Right renal pelvis (tissue), 4 donors: ENCODE results near the gene CDPF1. TPM values are rescaled to one million over a fixed set of nuclear protein-coding genes. Genes with fewer than 3 reads are reported as not detected.

Experiments
- DNase-seq, 4 donors: peaks; one replicate each; pipeline ENCODE4 v3.0.0-alpha.2; 2013; ENCODE audit warnings: low read depth in 4 of 4, low spot score in 3 of 4, missing footprints in 1 of 4
- polyA plus RNA-seq, 4 donors: library from polyadenylated mRNA; unstranded; fragments of 120-200 nt; gene quantifications; one replicate each; pipeline ENCODE4 v1.2.1, GENCODE V29; 2013; ENCODE audit not compliant: insufficient read length in 4 of 4

The CDPF1 gene
- polyA plus RNA-seq, 4 donors = 11.2 to 14.9 (median 13.9) TPM

DNA sequence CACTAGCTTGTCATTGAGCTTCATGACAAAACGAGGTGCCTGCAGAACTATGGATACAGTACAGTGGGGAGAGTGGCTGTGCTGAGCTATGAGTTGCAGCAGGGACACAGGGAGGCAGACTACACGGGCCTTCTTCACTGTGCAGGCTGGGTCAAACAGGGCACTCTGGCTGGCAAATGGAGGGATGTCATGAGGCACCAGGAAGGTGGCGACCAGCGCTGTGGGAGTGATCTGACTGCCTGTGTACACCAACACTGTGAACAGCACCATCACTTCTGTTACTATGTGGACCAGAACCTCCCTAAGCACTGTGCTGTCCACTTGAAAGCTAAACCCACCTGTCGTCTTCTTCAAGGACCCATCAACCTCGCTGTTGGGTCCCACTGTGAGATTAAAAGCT lies 9.9 kb upstream of the CDPF1 start:
- no peak for DNase-seq

DNA sequence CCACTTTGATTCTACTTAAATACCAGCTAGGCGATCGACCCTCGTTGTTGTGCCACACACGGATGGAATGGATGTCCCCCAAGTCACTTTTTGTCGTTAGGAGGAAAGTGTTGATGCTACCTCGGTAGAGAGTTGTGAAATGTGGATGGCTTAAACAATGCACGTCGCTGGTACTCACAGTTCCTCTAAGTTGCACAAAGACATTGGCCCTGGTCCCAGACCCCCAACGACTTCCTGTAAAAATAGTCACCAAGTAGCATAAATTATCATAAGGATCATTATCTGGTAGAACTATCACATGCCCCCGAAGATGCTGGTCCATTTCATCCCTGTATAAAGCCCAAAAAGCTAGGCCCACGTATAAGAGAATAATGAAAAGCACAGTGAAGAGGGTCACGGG lies 9.3 kb upstream of the CDPF1 start:
- DNase-seq = no peak

DNA sequence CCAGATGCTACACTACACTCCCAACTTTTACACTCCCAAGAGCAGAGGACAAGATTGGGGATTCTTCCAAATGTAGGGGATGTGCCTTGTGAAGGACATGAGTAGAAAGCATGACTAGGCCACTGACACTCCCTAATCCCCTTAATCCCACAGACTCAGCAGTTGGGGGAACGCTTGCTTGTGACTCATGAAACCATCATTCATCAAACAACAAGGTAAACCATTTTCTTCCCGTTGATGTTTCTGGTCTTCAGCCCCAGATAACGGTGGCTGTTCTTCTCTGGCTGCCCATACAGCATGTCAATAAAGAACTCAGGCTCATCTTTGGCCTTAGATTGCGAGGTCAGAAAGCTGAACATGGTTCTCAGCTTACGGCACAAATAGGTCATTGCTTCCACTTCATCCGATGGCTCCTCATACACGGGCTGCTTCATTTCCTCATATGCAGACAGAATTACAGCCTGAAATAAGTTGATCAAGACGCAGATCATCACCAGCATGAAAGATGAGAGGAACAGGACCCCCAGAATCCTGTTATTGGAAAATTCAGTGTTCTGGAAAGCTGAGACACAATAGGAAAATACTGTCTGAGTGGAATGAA lies 6.4 kb upstream of the CDPF1 start:
- no peak for DNase-seq

DNA sequence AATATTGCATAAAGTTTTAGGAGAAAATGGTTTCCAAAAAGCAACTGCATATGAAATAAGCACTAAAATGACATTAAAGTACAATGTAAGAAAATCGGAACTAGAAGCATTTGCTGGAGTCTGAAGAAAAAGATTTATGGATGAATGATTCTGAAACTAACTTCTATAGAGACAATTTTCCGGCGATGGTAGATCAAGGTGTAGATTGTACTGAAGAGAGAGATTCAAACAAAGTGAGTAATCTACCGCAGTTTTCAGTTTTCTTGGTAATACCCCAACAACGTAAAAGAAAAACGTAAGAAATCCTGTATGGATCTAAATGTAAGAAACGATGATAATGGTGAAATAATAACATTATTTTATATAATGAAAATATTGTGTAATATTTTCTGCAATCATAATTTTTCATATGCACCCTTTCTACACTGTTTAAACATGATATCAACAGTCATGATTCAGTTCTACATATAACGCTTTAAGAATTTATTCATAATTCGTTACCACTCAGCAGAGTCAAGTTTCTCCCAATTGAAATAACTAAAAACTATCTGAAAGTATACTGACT lies 1.8 kb upstream of the CDPF1 start:
- no peak for DNase-seq

DNA sequence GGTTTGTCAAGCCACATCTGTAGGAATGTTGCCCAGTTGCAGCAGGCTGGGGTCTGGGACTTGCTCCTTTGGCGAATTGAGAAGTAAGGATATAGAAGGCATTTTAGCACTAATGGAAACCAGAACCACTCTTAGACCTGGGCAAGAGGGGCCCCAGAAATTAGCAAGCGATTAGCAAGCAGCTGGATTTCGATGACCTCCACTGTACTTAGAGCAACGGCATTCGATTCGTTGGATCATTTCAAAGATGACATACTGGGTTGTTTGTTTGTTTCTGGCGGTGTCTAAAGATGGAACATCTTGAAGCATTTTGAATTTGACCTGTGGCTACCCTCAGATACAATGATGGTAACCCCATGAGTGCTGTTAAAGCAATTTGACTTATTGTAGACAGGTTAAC lies 1.2 kb upstream of the CDPF1 start:
- no peak for DNase-seq

DNA sequence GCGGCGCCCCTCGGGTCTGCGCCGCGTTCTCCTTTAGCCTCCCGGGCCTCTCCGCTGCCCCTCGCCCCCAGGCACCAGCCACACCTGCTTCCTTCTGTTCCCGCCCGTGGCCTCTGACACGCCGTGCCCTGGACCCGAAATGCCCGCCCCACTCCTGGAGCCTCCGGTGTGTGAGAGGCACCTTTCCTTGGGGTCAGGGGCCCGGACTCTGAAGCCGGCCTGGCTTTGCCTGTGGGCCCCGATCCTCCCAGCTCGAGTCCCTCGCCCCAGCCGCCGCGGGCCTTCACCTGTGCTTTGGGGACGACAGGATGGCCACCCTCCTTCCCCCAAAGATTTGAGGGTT lies 661 bp upstream of the CDPF1 start:
- DNase-seq = no peak

DNA sequence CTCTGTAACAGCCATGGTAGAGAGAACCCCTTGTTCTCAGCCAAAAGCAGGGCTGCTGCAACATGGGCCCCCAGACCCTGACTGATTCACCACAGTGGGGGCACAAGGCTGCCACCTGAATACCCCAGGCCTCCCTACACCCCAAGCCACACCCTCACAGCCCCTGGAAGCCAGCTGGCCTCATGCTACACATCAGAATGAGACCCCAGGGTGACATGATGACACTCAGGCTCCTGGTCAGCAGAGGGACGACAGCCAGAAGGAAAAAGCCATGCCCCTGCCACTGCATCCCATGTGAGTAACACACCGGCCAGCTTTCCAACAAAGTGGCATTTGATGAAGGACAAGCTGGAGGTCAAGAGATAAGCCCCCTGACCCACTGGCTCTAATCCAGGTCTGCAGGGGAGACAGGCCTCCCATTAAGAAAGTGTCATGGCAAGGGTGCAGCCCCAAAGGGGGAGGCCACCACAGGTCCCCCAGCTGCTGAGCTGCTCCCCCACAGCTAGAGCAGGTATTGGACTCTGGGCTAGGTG lies 2.6 kb downstream of the CDPF1 start:
- no peak for DNase-seq

DNA sequence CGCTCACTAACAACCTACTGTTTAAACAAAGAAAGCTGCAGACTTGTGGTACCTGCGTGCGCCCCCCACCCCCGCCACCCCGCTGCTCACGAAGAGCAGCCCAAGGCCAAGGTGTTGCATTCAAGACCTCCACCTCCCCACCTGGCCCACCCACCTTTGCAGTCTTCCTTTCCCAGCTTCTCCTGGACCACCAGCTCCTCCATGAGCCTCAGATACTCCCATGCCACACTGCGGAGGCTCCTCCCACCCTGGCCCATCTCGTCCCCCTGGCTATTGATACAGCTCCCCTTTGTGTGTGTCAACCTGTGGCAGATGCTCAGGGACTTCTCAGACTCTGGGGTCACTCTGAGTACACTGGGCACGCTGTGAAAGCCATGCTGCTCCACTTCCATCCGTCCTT lies 3.9 kb downstream of the CDPF1 start:
- no peak for DNase-seq

DNA sequence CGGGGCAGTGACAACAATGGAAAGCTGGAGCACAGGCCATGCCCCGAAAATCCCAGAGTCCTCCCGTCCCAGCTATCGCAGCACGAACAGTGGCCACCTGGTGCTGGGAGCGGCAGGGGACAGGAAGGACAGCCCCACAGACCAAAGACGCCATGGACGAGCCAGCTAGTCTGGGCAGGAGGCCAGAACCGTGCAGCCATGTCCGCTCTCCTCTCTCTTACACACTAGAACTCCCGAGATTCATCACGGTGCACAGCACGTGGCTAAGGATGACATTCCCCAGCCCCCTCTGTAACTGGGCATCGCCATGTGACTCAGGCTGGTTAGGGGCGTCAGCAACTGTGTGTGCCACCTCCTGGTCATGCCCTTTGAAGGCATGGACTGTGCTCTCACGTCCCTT lies 4.6 kb downstream of the CDPF1 start:
- DNase-seq = no peak

DNA sequence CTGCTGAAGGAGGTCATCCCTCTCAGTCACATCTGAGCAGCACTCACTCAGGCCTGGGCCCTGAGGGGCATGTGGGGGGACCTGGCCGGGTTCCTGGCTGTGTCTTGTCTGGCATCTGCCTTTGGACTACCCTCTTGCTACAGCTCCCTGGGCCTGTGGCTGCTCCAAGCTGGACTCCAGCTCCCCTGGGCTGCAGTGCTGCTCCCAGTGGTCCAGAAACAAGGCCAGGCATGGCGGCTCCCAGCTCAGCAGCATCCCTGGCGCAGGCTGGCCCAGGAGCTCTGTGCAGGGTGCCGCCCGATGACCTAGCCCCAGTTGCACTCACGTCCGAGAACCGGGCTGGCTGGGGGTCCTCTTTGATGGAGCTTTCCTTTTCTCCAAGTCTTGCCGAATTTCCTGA lies 5.3 kb downstream of the CDPF1 start:
- no peak for DNase-seq

DNA sequence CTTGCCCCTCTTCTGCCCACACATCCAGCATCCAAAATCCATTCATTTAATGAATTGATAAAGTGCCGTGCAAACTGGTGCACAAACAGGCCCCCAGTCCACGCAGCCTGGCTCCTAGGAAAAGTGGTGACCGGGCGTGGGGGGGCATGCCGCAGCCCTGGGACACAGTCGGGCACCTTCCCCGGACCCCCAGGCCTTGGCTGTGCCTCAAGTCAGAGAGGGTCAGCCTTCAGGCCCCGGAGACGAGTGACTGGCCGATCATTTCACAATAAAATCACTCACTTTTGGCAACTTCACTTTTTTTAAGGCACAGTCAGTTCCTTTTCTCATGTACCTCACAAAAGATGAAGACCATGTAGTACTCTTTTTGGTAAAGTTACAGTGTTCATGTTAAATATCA lies 8.0 kb downstream of the CDPF1 start:
- DNase-seq = no peak

DNA sequence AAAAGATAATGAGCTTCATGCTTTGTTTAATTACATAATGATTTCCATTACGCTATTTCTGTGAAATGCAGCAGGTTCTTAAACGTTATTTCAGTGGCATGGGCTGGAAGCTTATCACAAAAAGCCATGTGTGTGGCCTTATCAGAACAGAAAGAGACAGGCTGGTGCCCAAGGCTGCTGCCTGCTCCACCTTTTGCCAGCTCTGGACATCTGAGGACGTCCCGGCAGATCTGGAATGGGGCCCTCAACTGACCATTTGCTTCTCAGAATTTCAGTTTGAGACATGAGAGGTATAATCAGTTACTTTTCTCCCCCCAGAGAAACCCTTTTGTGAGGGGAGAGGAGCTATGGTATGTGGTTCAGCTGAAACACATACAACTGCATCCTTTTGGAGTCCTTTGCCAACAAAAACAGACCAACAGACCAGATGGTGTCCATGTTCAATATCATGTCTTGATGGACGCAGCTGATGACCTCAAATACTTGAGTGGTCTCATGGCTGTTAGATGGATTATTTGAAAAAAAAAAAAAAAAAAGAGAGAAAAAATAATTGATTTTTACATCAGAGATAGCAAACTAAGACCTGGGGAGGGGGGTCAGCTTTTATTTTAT lies 8.6 kb downstream of the CDPF1 start:
- no peak for DNase-seq

DNA sequence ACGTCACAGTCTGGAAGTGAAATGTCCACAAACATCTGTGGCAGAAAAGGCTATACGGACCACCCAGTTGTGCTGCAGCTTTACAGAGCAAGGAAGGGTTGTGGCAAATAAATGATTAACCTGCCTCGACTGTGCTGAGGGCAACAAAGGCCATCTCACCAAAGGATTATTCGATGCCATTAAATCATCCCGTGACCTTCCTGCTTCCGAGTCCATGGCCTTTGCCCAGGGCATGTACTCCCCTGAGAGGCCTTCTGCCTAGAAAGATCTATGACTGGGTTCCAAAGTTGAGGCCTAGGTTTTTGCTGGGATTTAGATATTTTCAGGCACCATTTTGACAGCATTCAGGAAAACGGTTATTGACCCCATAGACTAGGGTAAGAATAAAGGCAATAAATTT lies 9.2 kb downstream of the CDPF1 start:
- no peak for DNase-seq

DNA sequence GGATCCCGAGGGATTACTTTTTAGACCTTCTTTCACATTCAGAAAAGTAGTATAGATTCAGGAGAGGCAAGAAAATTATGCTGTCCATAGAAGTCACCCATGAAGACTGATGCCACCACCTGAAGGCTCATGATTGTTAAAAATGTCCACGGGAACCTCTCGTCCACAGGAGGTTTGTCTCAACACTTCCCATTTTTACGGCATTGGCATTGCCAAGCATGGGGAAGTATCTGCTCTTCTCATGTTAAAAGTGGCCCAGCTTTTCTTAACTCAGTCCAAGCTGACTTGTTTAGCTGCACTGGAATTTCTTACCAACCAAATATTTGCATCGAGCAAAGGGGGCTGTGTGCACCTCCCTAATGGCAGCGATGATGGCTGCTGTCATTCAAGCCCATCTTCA lies 9.6 kb downstream of the CDPF1 start:
- no peak for DNase-seq

DNA sequence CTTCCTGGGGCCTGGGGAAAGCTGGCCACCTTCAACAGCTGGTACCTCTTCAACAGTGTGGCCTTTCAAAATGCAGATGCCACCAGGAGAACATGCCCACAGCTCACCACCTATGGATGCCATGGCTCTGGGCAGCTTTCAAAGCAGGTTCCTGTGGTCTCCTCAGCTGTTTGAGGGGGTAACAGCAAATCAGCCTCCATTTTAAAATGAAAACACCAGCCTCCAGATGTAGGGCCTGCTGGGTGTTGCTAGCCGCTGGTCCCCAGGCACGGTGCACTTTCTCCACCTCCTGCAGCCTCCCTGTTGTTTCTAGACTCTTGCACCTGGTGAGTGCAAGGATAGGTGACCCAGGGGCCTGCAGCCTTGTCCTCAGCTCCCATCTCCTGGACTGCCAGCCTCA lies 10.0 kb downstream of the CDPF1 start:
- DNase-seq = no peak

DNA sequence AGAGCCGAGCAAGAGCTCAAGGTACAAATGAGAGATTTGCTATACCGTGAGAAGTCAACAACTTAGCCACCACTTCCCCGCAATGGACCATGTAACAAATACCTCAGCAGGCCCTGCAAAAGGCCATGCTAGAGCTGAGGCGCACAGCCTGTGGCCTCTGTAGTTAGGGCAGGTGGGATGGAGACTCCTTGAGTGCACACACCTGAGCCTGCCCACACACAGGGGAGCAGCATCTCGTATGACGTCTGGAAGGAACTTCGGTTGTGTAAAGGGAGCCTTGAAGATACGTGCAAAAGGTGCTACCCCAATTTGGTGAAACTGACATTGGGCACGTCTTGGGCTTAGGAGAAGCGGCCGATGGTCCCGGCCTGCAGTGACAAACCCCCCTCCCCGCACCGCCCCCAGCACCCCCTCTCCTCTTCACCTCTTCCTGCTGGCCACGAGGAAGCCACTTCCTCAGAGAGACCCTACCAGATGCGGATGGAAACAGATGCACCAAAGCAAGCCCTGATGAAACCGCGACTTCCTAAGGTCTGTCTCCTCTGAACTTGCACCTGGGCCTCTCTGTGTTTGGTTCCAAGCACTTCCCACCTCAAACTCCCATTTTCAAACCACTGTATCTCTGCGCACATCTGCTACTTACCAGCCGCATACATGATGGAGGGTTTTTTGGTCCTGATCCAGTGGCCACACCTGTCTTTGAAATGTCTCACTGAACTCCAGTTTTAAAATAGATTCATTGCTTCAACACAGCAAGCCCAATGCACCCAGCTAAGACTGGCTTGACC lies 10.6 kb downstream of the CDPF1 start:
- DNase-seq = no peak

DNA sequence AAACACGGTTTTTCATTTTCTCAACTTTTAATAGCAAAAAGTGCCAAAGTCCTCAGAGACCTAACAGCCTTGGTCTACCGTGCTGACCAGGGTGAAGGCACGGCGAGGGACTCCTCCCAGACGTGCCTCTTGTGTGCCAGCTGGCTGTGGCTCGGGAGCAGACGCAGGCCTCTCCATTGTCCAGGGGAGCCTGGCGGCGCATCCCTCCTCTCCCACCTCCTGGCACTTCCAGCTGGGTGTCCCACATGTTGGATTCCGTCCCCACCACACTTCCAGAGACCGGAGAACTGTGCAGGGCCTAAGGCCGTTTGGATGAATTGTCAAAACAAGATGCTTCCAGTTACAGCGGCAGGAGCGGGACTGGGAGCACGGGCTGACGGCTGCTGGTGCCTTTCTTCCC lies 11.6 kb downstream of the CDPF1 start:
- DNase-seq = no peak

DNA sequence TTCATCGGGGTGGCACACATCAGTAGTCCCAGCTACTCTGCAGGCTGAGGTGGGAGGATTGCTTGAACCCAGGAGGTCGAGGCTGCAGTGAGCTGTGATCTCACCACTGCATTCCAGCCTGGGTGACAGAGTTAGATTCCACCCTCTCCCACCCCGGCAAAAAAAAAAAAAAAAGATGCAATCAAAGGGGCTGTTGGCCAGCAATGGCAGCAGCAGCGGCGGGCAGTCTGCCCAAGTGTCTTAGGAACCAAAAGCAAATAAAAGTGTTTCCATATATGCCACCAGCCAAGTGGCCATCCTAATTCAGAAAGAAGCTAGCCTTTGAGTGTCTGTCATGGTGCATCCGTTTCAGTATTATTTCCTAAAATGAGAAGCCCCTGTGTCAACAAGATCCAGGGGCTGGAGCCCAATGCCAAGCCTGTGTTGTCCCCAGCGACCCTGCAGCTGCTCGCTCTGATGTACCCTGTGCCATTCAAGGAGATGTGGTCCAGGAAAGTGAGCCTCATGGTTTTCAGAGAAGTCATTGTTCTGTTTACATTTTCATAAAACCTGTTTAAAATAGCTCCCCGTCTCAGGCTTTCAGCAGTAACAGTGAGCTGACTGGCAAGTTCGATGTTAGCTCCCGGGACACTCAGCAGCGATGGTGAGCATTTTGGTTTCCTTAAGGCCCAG lies 12.5 kb downstream of the CDPF1 start:
- DNase-seq = no peak

DNA sequence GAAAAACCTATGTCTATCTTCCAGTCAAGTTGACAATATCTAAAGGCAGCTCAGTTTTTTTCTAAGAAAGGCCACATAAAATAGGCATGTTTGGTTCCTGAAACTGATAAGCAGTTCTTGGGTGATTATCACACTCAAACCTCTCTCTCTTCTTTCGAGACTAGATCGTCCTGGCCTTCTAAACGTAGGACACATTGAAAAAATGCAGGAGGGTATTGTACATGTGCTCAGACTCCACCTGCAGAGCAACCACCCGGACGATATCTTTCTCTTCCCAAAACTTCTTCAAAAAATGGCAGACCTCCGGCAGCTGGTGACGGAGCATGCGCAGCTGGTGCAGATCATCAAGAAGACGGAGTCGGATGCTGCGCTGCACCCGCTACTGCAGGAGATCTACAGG lies 15.1 kb downstream of the CDPF1 start:
- DNase-seq = no peak

DNA sequence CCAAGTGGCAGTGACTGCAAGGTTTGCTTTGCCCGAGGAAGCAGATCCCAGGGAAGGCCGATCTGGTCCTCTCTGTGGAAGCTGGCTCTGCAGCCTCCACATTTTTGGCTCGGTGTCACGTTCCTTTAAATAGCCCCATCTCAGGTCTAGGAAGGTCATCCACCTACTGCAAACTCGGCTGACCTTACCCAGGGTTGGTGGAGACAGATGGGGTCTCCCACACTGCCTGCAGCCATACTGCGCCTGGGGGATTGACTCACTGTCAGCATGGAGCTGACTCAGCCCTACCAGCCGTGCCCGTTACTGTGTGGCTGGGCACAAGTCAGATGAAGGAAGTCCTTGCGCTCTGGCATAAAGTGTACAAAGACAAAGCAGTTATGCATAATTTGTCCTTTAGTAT lies 16.9 kb downstream of the CDPF1 start:
- no peak for DNase-seq

DNA sequence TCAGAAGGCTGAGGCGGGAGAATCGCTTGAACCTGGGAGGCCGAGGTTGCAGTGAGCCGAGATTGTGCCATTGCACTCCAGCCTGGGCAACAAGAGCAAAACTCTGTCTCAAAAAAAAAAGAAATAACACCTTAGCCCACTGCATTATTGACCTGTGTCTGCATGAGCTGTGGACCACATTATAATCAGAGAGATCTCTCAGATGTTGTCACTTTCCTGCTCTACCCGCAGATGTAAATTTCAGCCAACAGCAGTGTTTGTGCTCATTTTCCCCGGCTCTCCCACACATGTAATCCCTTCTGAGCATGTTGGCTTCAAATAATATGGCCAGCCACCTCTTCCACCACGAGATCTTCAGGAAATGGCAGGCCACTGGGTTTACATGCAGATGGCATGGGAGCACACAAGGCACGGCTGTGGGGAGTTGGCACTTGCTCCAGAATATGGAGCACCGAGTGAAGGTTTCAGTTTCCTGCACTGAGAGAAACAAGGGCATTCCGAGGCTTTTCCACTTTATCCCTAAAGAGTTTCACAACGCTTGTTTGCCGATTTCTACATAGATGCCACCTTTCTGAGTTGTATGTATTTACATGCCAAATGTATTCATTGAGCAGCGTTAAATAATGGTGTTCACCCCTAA lies 19.7 kb downstream of the CDPF1 start:
- DNase-seq = no peak
